Stimulated activated CD8-positive, alpha-beta memory T cell treated with anti-CD3 and anti-CD28 coated beads, Interleukin-4, amount 100 ng/mL, for 48 hours (primary cell): ENCODE data around the gene RUVBL1.

Source experiments
- DNase-seq: peaks from one replicate; pipeline ENCODE4 v3.0.0-alpha.2; 2020

RUVBL1 gene

DNA sequence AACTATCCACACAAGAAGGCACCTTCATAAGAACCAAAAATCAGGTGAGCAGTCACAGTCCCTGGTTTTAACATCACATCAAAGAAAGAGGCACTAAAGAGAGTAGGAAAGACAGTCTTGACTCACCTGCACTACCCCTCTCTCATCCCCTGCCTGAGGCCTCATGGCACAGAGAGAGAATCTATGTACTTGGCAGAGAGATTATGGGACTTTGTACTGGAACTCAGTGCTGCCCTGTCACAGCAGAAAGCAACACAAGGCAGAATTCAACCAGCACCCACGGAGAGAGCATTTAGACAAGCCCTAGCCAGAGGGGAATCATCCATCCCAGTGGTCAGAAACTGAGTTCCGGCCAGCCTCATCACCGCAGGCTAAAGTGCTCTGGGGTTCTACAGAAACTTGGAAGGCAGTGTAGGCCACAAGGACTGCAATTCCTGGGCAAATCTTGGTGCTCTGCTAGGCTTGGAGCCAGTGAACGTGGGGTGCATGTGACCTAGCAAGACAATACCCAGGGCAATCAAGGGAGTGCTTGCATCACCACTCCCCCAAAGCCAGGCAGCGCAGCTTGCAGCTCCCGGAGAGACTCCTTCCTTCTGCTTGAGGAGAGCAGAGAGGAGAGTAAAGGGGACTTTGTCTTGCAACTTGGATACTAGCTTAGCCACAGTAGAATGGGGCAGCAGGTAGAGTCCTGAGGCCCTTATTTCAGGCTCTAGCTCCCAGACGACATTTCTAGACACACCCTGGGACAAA is 8.5 kb upstream of the RUVBL1 start:
- DNase-seq: no peak

DNA sequence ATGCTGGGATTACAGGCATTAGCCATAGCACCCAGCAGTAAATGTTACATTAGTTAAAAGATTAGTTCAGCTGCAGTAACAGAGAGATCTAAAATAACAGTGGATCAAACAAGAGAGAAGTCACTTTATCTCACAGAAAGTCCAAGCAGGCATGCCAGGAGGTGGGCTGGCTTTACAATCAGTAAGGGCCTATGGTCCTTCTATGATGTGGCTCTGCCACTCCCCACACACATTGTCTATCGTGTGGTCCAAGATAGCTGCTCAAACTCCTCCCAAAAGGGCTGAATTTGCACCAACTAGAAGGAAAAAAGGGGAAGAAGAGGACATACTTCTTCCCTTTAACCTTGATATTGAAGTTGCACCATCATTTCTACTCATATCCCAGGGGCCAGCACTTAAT is 4.6 kb upstream of the RUVBL1 start:
- DNase-seq: no peak

DNA sequence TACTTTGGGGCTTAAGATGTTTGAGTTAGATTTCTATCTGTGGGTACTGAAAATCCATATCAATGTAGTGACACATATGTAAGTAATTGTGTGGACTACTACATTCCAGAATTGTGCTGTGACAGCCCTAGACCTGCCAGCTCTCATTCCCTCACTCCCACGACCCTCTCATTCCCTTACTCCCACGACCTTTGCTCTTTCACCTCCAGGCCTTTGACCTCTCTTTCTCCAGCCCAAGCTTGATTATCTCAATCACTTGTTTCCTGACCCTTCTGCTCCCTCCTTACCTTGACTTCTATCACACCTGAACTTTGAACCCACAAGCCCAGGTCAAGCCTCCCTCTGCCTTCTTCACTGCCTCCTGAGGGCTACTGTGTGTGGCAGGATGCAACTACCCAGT is 3.6 kb upstream of the RUVBL1 start:
- no peak for DNase-seq

DNA sequence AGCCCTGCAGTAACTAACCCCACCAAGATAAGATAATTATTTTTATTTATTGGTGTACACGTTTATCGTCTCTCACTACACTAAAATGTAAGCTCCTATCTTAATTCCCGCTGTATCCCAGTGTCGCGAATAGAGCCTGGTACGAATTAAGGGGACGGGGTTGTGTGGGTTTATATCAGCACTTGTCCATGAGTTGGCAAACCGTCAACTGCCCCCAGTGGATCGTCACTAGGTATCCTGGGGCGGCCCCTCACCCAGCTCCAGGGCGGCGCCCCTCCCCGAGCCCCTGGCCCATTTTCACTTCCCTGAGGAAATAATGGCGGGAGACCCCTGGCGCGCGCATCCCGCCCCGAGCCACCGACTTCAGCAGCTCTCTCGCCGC is 465 bp downstream of the RUVBL1 start:
- DNase-seq: no peak

DNA sequence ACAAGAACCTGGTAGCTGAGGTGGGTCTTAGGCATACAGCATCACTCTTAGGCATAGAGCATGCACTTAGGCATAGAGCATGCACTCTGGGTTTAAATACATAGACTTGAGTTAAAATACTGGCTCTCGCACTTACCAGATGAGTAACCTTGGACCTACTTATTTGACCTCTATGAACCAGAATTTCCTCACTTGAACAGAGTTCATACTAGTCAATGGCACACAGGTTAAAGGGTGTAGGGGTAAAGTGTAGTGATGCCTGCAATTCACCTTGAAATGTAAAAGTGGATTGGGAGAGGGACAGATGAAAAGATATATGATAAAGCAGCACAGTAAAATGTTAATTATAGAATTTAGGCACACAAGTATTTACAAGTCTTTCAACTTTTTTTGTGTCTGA is 1.6 kb downstream of the RUVBL1 start:
- no peak for DNase-seq

DNA sequence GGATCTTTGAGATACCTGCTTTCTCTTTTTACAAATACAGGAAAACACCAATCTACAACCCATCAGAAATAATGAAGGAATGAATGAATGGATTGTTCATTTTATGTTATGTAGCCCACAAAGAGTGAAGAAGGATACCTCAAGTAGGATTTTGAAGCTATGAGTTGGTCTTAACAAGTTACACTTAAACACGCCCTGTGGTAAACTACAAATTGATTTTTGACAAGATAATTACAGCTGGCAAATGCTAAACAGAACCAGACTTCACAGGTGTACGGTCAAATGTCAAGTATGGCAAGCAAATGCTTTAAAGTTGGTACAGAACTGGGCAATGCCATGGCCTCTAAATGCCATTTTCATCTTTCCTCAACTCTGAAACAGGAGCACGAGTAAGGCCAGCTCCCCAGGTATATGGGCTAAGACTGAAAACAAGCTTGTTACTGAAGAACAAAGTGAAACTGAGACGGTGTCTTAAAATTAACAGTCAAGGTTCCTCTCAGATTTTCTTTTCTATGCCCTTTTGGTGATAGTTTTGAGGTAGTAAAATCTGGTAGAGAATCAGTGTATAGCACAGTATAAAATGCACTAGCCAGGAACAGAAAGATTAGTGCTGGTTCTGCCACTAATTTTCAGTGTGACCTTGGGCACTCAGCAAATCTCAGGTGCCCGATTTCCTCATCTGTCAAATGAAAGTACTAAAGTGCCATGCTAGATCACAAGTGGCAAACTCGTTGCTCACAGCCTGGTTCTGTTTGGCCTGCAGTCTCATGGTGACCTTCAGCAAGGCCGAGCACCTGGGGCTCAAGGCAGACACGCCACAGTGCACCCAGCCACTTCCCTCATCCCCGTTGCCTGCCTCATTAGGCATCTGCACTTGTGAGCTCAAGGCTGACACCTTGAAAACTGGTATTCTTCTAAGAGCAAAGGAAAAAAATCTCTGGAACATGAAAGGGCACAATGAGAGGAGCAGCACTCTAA is 9.5 kb downstream of the RUVBL1 start:
- DNase-seq: no peak

DNA sequence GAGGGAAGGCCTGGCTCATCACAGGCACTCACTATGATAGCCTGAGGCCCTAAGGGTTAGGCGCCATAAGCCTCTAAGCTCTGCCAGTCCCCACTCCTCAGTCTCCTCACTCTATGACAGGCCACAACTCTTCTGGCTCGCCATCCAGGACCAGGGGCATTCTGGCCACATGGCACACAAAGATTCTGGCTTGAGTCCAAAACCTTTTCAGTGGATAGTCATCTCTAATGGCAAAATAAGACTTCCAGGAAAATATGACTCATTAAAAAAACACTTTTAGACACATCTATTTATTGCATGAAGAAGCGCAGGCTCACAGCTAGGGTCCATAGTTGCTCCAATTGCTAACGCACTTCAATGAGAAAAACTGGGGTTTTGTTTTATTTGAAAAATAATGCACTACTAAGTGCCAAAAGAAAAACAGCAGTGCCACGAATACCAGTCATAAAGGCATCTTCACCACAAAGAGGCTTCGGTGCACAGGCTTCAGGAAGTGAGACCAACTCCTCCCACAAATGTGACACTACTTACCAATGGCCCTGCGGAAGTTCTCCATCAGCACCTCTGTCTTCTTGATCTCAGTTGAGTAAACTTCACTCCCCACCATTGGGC is 11.1 kb downstream of the RUVBL1 start:
- DNase-seq: peak; percentile 61

DNA sequence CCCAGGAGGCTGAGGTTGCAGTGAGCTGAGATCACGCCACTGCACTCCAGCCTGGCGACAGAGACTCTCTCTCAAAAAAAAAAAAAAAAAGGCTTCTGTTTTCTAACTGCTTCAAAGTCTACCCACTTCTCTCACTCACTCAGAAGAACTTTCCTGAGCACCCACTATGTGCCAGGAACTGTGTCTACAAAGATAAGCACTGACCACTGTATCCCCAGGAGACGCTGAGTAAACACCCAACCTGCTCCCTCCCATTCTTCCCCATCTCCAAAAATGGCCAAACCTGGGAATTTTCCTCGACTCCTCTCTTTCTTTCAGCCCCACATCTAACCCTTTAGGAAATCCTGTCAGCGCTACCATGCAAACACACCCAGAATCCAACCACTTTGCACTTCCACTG is 12.5 kb downstream of the RUVBL1 start:
- no peak for DNase-seq

DNA sequence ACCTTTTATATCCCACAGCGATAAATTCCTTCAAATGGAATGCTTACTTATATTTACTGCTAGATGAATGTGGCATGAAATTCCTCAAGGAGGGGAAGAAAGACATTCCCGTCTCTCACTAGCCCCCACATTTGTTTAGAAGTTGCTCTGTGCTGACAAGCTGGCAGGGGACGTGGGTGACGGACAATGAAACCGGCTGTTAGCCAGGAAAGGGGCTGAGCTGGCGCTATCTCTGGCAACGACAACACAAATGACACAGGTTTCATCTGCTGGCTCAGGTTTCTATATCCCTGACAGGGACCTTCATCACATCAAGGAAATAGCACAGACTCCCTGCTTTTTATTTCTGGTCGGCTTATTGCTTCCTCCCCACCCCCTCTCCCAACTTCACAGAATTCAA is 15.8 kb downstream of the RUVBL1 start:
- no peak for DNase-seq

DNA sequence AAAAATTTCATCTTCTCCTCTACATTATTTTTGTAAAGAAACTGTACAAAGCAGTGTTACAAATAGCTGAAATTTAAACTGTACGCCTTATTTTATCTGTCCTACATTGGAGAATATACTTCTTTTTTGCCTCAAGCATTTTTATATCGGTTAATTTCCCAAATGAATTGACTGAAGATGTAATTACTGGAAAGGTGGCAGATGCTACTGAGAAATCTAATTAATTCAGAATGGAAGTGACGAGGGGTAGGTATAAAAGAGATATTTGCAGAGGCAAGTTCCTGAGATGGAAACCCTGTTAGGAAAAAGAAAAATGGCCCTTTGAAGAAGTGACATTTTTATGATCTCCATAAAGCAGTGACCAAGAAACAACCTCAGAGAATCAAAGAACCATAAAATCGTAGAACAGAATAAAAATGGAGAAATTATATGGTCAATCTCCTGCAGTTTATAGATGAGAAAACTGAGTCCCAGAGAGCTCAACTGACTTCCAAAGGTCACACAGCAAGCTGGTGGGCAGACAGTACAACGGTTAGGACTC is 20.4 kb downstream of the RUVBL1 start:
- no peak for DNase-seq

DNA sequence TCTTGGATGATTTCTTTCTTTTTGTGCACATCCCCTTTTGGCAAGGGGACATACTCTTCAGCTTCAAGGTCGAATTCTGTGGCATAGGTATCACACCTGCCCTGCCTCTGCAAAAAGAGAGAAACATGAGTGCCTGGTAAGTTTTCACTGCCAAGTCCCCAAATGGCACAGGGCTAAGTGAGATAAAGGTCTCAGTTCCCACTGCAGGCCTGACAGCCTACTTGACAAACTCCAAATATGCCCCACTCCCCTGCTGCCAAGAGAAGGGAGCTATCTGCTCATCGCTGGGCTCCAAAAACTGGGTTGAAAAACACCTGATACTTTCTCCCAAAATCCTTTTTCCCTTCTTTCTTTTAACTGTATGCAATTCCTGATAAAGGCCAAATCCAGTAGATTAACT is 23.0 kb downstream of the RUVBL1 start:
- DNase-seq: no peak

DNA sequence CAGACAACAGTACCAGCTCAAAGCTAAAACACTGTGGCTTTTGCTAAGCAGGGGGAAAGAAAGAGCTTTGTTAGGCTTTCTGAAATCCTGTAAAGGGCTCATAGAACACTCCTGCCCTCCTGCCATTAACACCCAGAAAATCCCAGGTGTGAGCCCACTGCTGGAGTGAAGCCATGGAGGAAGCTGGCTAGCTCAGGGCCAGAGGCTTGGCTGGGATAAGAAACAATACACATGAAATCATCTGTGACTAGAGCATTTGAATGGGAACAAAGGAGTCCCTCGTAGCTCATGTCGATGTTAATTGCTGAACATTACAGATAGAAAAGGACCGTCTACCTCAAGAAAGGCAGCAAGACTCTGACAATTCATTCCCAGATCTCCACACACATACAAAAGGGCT is 23.5 kb downstream of the RUVBL1 start:
- no peak for DNase-seq

DNA sequence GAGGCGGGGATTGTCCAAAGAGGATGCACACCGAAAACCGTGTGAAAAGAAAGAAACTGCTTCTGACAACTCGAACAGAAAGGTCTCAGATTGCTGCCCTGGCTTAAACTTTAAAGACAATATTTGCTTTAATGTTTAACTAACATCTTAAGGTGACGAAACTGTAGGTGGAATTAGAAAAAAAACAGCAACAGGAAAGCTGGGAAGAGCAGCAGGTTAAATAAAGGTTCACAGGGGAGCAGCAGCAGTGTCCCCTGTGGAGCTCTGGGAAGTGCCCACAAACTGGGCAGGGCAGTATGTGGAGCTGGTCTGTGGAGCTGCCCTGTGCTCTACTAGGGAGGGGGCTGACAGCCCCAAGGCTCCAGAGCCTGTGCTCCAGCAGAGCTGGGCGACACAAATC is 25.4 kb downstream of the RUVBL1 start:
- DNase-seq: no peak

DNA sequence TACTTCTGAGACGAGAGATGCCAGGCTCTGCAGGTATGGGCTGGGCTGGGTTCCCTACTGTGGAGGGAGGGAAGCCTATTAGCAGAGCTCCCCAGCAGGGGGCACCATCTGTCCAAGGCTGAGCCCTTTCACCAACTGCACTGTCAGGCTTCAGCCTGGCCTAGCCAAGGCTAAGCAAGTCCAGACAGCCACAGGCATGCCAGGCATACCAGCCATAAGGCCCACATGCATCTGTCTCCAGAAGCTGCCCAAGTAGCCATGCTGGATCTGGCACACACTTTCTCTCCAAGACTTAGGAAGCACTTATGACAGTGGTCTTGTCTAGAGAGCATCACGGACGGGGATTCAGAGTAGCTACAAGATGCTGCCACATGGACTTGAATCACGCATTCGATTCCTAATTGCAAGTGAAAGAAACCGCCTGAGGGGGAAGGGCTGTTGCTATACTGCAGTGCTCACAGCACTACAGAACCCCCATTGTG is 28.3 kb downstream of the RUVBL1 start:
- DNase-seq: peak; percentile 90

DNA sequence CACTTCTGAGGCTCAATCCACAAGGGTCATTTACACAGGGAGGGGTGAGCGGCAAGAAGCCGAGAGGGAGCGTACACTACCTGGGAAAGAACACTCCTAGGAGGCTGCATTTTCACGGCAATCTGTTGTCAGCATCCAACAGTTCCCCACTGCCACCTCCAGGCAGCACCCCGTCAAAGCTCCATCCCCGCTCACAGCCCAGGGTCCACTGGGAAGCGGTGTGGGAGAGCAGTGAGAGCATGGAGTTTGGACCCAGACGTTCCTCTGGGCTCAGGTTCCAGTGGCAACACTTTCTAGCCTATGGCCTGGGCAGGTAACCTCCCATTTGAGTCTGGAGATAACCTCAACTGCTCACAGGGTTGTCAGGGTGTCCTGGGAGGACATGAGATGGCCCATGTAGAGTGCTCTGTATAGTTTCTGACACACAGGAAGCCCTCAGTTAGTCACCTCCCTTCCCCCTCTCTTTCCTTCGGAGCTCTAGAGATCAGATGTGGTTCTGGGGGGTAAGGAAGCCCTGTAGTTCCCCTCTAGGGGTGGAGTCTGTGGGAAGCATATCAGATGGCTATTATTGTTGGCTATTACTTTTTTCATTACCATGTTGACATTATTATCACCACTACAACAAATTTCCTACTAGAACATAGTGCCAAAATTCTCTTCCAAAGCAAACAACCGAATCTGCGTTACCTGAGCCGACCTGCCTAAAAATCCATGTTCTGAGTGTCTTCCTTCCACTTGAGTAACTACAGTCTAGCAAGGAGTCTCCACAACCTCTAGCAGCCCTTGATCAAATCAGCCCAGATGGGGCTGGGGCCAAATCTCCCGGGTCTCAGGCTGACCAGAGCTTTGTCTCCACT is 29.1 kb downstream of the RUVBL1 start:
- no peak for DNase-seq

DNA sequence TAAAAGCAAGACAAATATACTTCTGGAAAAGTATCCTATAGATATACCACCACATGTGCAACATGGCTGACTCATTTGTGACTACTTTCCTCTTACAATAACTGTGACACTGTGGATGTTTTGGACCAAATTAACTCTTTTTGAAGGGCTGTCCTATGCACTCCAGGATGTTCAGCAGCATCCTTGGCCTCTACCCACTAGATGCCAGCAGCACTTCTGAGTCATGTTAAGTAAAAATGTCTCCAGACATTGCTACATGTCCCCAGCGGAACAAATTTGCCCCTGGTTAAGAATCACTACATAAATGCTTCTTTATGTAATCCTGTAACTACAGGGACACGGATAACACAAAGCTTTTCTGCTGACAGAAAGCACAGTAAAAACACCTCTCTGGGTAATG is 32.0 kb downstream of the RUVBL1 start:
- no peak for DNase-seq

DNA sequence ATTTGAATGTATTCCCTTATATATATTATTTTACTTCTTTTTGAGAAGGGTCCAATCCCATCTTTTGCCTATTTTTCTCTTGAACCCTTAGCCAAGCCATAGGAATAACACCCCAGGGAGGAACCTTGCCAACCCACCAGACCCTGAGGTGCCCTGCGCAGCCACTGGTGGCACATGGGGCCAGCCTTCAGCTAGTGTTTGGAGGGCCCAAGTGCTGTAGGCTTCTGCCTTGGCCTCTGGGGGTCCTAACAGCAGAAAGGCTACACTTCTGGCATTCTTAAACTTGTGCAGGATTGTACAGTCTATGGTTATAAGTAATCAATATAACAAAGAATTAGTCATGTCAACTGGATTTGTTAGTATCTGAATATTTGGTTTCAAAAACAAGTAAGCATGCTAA is 34.5 kb downstream of the RUVBL1 start:
- no peak for DNase-seq

DNA sequence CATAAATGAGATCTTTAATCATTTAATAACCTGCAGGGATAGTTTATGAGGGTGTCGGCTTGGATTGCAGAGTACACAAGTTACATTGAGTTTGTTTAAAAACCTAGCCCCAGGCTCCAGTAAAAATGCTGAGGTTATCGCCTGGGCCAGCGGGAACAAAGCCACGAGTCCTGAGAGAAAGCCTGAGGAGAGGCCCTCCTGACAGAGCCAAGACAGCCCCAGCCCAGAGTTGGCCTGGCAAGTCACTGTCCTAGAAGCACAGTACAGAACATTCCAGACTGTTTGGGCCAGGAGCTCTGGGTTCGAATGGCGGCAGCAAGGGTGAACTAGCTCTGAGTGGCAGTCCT is 39.0 kb downstream of the RUVBL1 start:
- DNase-seq: no peak

DNA sequence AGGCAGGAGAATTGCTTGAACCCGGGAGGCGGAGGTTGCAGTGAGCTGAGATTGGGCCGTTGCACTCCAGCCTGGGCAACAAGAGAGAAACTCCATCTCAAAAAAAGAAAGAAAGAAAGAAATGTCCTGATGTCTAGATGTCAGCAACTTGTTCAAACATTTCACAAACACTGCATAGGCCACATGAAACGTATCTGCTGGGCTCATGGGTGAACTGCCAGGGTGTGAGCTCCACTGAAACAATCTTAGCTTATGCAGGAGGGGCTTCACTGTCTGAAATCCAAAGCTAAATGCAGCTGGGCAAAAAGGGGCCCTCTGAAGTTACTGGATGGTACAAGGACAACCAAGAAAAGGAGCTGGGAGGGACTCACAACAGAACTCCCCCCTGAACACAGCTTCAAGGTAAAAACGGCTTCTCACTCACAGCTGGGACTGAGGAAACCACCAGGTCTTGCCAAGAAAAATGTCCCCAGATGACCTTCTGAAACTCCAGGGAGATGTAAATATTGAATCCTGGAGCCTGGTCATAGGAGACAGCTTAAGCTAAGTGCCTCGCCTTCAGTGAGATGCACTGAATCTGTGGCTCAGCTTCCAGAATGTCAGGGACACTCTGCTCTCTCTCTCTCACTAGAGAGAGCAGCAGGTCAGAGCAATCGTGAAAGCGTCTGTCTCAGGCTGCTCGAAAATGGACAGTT is 39.5 kb downstream of the RUVBL1 start:
- DNase-seq: no peak

DNA sequence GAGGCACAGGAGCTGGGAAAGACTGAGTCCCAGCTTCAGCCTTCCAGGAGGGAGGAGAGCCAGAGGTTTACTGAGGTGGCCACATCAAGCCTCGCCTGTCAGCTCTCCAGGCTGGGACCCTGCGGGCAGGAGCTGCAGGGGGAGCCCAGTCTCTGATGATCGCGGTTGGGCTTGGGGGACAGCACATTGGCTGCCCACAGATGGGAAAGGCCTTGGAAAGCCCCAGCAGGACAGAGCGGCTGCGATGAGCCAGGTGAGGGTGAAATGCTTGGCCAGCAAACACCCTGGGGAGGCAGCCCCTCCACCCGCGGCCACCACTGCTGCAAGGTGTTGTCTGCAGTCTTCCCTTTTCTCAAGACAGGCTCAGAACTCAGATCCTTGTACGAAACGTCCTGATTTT is 40.2 kb downstream of the RUVBL1 start:
- DNase-seq: no peak

DNA sequence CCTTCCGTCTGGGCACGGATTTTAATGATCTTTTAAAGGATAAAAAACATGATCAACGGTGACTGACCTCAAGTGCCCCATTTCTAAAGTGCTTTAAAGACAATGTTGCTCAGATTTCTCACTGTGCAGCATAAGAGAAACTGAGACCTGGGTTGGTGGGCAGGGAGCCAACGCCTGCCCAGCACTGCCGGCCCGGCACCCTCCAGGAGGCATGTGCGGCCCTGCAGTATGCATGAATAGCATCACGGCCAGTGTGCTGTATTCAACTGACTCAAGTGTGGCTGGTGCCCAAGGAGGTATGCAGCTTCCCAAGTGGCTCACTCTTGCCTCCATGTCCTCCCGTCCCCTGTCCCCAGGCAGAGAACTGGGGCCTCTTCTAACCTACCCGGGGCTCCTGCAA is 41.1 kb downstream of the RUVBL1 start:
- no peak for DNase-seq

DNA sequence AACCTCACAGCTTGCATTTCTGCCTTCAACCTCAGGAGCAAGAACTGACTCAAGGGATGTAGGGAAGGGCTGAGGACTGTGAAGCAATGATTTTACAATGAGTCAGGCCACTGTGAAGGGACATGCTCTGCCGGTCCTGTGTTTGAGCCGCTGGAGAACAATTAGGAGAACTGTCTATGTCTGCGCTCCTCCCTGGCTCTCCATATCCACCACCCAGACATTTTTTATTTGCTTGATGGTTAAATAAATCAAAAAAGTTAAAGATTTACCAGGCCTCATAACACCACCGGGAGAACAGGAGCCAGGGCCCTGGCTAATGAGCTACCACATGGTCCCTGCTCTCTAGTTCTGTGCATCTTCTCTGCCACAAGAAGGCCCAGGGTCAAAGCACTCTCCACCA is 41.8 kb downstream of the RUVBL1 start:
- DNase-seq: no peak
